LoVo (cell line): ENCODE data around the gene GSTP1.
"Not testable (repeated sequence)": the region's sequence is repeated elsewhere in the genome, so short reads cannot be mapped to it uniquely, and the experiment has no call there.

Experiments used
- DNase-seq: peaks from one replicate; pipeline ENCODE4 v3.0.0-alpha.2; 2016; ENCODE audit warnings: low spot score

The GSTP1 gene

DNA sequence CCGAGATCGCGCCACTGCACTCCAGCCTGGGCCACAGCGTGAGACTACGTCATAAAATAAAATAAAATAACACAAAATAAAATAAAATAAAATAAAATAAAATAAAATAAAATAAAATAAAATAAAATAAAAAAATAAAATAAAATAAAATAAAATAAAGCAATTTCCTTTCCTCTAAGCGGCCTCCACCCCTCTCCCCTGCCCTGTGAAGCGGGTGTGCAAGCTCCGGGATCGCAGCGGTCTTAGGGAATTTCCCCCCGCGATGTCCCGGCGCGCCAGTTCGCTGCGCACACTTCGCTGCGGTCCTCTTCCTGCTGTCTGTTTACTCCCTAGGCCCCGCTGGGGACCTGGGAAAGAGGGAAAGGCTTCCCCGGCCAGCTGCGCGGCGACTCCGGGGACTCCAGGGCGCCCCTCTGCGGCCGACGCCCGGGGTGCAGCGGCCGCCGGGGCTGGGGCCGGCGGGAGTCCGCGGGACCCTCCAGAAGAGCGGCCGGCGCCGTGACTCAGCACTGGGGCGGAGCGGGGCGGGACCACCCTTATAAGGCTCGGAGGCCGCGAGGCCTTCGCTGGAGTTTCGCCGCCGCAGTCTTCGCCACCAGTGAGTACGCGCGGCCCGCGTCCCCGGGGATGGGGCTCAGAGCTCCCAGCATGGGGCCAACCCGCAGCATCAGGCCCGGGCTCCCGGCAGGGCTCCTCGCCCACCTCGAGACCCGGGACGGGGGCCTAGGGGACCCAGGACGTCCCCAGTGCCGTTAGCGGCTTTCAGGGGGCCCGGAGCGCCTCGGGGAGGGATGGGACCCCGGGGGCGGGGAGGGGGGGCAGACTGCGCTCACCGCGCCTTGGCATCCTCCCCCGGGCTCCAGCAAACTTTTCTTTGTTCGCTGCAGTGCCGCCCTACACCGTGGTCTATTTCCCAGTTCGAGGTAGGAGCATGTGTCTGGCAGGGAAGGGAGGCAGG lies at the start of gene GSTP1:
Gene GSTP1 (plus strand): TSS at position 566 of the 958 bp plus-strand sequence. CDS start 32 bp downstream, at position 598.
- DNase-seq: peak; percentile 93

GRCh38 chr11:67534070-67534679 lies 49.4 kb upstream of the GSTP1 start:
- no peak for DNase-seq

DNA sequence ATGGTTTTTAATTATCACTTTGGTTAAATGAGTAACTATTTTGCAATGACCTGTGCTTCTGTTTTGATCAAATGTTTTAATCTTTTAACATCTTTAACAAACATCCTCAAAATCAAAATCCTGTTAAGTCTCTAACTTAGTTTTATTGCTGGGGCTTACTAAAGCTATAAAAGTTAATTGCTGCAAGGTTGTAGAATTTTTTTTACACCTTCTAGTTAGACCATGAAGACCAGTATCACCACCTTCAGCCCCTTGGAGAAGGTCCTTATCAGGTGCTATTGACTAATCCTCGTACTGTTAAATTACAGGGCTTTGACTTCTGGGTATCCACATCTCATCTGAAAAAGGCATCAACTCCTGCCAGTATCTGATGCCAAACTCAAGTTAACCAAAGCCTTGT lies 48.1 kb upstream of the GSTP1 start:
- DNase-seq: no peak

DNA sequence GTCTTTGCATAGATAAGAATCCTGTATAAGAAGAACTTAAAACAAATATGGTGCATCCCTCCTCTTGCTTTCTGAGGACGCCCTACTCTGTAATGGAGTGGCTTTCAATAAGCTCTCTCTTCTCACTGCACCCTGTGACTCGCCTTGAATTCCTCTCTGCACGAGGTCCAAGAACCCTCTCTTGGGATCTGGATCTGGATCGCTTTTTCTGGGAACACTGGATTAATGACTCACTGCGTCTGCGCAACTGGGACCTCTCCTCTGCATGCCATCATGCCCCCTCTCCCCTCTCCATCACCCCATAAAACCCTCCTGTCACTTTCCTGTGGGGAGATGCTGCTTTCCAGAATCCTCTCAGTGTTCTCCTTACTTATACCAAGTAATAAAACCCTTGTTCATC lies 45.3 kb upstream of the GSTP1 start:
- no peak for DNase-seq

- DNase-seq: no peak
These were observed 44.6 kb upstream of the GSTP1 start for GRCh38 chr11:67538823-67539505.

GRCh38 chr11:67539550-67539949 lies 44.1 kb upstream of the GSTP1 start:
- DNase-seq: no peak

- DNase-seq: no peak
These were observed 42.4 kb upstream of the GSTP1 start for GRCh38 chr11:67541198-67541597.

DNA sequence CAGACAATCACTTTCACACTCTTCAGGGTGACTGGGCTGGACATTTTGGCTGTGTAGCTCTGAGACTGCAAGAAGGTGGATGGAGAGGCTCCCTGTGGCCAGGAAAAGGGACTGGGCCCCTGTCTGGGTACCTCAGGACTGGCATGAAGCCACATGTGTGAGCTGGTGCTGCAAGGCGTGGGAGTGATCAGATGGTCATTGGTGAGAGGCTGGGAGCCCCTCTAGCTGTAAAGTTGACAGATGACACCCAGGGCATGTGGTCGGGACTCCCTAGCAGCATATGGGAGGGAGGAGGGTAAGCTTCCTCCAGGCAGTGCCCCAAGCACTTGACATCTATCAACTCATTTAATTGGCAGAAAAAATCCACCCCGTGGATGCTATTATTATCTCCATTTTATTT lies 41.4 kb upstream of the GSTP1 start:
- no peak for DNase-seq

DNA sequence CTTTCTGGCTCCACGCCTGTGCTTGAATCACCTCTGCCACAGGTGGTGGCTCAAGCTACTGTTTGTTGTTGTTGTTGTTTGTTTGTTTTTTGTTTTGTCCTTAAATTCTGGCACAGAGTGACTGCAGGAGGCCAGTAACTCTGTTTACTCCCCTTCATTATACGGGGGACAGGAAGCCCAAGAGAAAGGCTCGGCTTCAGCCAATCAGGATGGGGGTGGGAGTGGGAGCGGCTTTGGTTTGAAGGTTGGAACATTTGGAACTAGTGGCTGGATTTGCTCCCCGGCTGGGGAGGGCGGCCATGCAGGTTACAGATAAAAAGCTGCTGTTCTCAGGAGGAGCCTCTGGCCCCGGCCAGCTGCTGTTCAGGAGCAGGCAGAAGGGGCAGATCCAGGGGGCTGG lies 40.6 kb upstream of the GSTP1 start:
- no peak for DNase-seq

DNA sequence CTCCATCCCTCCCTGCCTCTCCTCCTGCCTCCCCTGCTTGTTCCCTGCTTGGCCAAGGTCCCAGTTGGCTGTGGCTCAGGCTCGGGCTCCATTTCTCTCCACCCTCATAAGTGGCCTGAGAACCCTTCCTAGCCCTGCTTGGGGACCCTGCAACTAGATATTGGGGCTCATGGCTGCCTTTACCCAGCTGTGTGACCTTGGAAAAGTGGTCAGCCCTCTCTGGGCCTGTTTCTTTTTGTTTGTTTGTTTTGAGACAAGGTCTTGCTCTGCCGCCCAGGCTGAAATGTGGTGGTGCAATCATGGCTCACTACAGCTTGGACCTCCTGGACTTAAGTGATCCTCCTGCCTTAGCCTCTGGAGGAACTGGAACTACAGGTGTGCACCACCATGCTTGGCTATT lies 40.0 kb upstream of the GSTP1 start:
- DNase-seq: no peak

DNA sequence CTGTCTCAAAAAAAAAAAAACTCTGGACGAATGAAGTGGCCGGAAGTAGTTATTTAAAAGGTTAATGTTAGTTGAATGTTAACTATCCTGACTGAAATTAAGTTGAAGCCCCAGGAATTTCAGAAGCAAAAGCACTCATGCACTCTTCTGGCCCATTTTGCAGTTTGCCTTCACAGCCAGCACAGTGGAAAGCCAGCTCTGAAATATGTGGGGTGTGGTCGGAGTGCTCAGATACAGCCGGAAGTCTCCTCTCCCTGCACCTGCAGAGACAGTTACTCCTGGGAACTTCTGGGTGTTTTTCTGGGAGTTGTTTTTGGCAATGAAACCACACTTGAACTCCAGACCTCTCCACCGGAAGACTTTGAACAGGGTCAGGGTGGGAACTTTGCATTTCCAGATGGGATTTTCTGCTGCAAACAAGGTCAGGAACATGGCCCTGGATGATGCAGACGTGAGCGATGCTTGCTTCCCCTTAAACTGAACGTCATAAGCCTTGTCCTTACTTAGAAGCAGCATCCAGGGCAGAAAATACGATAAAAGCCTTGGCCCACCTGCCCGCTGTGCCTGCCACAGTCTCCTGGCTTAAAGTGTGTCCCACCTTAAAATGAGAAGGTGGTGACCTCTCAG lies 38.9 kb upstream of the GSTP1 start:
- DNase-seq: peak; percentile 62

- peak; percentile 46 for DNase-seq
These were observed 38.3 kb upstream of the GSTP1 start for GRCh38 chr11:67545280-67545679.

DNA sequence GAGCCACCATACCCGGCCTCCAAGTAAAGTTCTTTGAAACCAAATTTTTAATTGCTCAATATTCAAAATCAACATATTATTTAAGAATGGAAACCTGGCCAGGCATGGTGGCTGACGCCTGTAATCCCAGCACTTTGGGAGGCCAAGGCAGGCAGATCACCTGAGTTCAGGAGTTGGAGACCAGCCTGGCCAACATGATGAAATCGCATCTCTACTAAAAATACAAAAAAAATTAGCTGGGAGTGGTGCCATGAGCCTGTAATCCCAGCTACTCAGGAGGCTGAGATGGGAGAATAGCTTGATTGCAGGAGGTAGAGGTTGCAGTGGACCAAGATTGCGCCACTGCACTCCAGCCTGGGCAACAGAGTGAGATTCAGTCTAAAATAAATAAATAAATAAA lies 35.5 kb upstream of the GSTP1 start:
- DNase-seq: not testable (repeated sequence)

GRCh38 chr11:67548555-67549110 lies 35.0 kb upstream of the GSTP1 start:
- no peak for DNase-seq

- DNase-seq: no peak
These were observed 32.5 kb upstream of the GSTP1 start for GRCh38 chr11:67551127-67551526.

DNA sequence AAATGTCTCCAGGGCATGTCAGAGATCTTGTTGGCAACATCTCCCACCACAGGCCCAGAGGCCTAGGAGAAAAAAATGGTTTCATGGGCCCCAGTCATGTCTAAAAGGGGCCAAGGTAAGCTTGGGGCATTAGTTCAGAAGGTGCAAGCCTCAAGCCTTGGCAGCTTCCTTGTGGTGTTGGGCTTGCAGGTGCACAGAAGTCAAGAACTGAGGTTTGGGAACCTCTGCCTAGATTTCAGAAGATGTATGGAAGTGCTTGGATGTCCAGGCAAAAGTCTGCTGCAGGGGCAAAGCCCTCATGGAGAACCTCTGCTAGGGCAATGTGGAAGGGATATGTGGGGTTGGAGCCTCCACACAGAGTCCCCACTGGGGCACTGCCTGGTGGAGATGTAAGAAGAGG lies 31.9 kb upstream of the GSTP1 start:
- not testable (repeated sequence) for DNase-seq

- no peak for DNase-seq
These were observed 27.4 kb upstream of the GSTP1 start for GRCh38 chr11:67556244-67556643.

DNA sequence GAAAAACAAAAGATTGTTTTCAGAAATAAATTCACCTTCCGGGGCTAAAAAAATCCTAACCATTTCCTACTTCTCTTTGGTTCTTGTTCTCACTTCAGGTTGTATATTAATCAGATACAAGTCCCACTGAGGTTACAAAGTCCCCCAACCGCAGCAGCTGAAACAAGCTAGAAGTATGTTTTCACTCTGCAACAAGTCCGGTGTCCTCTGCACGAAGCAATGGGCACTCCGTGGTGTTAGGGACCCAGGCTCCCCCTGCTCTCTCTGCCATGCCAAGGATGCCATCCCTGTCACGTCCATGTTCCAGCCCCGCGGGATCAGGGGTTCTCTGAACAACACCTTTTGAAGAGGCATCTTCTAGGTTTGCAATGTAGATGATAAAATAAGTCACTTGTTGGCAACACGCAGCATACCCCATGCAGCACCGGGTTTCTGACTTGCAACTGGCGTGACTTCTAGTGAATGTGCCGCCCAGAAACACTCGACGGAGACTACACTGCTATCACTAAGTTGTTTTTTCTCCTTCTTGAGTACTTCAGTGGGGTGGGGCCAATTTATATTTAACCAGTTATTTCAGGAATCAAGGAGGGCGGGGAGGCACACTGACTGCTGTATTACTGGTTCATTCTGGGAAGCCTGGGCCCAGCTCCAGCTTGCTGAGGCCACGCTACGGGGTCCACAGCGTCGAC lies 25.4 kb upstream of the GSTP1 start:
- peak; percentile 24 for DNase-seq

GRCh38 chr11:67561971-67562619 lies 21.5 kb upstream of the GSTP1 start:
- DNase-seq: no peak

- DNase-seq: no peak
These were observed 20.5 kb upstream of the GSTP1 start for GRCh38 chr11:67562963-67563704.
